HG02870 (cell line): ENCODE measurements around the gene SLC4A2.
"Not testable (repeated sequence)": the region's sequence is repeated elsewhere in the genome, so short reads cannot be mapped to it uniquely, and the experiment has no call there.

Experiments
- ATAC-seq: cut with Tn5 transposase; IDR thresholded peaks from one replicate; pipeline ENCODE4 v1.9.1; 2021; ENCODE audit warnings: mild to moderate bottlenecking, moderate library complexity; ENCODE audit not compliant: unreplicated experiment

SLC4A2 gene

DNA sequence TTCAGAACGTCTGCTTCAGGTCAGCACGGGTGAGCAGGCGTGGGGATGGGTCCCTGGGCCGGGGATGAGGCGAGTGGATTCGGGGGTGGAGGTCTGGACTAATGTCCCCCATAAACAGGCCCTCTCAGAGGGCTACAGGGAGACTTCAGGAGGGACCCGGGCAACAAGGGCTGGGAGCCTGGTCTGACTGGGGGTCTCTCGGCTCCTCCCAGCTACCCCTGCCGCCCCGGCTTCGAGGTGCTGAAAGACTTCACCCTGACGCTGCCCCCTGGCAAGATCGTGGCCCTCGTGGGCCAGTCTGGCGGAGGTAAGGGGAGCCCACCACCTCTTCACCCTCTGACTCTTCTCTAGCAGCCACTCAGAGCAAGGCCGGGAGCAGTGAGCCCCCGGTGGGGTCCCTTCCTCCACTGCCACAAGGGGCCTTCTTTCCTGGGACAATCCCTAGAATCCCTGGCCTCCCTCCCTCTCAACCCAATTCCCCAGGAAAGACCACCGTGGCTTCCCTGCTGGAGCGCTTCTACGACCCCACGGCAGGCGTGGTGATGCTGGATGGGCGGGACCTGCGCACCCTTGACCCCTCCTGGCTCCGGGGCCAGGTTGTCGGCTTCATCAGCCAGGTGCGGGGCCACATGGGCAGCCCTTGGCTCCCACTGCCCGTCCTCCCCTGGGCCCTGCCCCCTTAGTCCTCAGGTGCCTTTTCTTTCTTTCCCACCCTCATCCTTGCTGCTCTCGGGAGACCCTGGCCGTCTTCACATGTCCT is 18.6 kb upstream of the SLC4A2 start:
- no peak for ATAC-seq

DNA sequence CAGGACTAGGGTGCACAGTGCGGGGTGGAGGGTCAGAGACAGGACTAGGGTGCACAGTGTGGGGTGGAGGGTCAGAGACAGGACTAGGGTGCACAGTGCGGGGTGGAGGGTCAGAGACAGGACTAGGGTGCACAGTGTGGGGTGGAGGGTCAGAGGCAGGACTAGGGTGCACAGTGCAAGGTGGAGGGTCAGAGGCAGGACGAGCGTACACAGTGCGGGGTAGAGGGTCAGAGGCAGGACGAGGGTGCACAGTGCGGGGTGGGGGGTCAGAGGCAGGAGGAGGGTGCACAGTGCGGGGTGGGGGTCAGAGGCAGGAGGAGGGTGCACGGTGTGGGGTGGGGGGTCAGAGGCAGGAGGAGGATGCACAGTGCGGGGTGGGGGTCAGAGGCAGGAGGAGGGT is 15.9 kb upstream of the SLC4A2 start:
- not testable (repeated sequence) for ATAC-seq

DNA sequence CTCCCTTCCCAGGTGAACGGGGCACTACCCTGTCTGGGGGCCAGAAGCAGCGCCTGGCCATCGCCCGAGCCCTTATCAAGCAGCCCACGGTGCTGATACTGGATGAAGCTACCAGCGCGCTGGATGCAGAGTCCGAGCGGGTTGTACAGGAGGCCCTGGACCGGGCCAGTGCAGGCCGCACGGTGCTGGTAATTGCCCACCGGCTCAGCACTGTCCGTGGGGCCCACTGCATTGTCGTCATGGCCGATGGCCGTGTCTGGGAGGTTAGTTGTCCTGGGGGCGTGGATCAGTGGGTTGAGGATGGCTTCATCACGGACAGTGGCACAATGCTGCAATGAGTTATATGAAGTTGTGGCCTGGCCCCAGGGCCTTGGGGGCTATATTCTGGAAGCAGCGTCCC is 15.4 kb upstream of the SLC4A2 start:
- ATAC-seq = no peak

DNA sequence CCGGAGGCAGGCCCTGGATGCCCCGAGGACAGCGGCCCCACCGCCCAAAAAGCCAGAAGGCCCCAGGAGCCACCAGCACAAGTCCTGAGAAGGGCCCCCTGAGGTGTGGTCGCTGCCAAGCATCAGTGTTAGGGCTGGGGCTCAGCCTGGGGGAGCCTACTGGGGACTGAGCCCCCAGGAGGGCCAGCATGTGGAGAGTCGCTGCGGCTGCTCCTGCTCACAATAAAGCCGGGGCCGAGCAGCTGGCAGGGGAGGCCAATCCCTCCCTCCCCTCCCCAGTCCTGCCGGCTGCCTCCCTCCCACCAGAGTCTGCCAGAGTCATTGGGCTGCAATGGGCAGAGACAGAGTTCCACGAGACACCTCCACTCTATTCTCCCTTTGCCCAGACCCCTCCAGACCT is 14.1 kb upstream of the SLC4A2 start:
- no peak for ATAC-seq

DNA sequence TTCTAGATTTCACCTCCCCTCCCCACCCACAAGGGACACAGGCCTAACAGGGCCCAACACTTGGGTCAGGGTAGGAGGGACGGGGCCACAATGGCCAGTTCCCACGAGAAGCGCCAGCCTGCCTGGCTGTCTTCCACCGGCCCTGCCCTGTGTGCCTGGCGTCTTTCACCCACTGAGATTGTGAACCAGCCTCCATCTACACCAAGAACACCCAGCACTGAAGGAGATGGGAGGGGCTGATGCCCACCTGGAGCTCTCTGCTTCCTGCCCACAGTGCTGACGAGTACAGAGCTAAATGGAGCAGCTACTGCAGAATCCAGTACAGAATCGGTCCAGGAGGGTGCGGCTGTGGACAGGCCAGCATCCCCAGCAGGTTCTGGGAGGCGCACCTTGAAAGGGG is 13.4 kb upstream of the SLC4A2 start:
- no peak for ATAC-seq

GRCh38 chr7:151046603-151047573 is 12.5 kb upstream of the SLC4A2 start:
- no peak for ATAC-seq

GRCh38 chr7:151047976-151048815 is 11.2 kb upstream of the SLC4A2 start, which contains the start of gene ASIC3:
TSS of gene ASIC3 (plus strand) at chr7:151048531. CDS start at chr7:151048886, 355 bp downstream.
- no peak for ATAC-seq

- no peak for ATAC-seq
Measured at GRCh38 chr7:151048911-151049463, 10.4 kb upstream of the SLC4A2 start.

GRCh38 chr7:151051108-151051507 is 8.3 kb upstream of the SLC4A2 start:
- ATAC-seq = no peak

- ATAC-seq = no peak
Measured at GRCh38 chr7:151053096-151053495, 6.3 kb upstream of the SLC4A2 start.

DNA sequence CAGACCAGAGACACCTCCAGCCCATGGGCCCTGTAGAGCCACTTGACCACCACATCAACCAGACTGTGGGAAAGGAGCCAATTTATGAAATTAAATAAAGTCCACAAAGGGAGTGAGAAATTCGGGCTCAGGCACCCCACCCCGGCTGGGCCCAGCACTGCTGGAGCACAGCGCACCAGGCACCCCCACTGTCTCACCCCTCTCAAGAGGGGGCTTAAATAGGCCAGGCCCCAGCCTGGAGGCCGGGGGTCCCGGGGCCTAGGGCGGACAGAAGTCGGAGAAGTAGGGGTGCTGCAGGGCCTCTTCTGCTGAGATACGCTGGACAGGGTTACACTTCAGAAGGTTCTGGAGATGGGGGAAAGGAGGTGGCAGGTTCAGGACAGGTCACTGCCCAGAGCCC is 5.6 kb upstream of the SLC4A2 start:
- no peak for ATAC-seq

- ATAC-seq = no peak
Measured at GRCh38 chr7:151056283-151056665, 3.1 kb upstream of the SLC4A2 start.

GRCh38 chr7:151056666-151057505 is 2.5 kb upstream of the SLC4A2 start:
- ATAC-seq = no peak

DNA sequence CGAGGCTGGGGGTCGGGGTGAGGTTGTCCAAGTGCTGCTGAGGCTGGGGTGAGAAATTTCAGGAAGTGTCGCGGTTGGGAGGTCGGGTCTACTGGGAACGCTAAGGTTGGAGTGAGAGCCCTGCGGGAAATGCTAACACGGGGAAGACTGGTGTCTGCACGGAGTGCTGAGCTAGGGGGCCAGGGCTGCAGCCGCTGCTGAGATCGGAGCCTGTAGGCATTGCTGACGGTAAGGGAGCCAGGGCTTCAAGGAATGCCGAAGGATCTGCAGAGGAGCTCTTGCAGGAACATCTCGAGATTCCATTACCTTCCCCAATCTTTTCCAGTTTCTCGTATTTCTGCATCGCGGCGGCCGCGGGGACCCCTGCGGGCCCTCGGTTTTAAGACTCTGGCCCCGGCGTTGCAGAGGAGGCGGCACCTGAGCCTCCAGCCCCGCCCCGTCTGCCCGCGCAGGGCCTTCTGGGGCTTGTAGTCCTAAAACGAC is 1.8 kb upstream of the SLC4A2 start, which contains the start of gene CDK5:
Gene CDK5 (minus strand): TSS at position 392 of the 483 bp plus-strand sequence. CDS start 49 bp downstream, at position 343.
- peak; percentile 9 for ATAC-seq

DNA sequence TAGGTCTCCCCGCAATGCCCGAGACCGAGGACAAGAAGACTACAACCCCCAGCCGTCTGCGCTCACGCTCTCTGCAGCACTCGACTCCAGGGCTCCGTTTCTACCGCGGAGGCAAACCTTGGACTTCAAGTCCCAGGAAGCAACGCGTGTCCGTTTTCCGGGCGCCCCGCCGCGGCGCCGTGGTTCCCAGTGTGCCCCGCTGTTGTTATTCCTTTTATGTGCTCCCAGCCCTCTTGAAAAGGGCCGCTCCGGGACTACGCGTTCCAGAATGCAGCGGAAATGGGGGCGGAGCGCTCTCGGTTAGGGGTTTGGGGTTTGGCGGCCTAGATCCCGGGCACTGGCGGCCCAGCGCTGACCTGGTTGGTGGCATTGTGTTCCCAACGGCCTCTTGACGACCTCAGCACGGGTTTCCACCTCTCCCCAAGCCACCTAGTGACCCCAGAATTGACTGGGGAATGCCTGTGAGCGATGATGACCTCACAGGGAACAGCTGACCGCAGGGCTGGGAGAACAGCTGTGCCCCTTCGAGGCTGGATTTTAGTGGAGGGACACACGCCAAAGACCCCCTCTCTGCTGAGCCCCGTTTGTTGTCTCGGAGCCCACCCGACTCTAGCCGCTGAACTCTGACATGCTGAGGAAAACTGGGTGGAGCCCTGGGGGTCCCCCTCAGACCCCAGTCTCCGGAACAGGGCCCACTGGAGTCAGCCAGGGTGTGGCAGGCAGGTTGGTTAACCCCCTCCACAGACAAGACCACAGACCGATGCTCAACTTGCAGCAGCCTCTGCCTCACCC is 1.2 kb upstream of the SLC4A2 start:
- peak; percentile 89 for ATAC-seq

DNA sequence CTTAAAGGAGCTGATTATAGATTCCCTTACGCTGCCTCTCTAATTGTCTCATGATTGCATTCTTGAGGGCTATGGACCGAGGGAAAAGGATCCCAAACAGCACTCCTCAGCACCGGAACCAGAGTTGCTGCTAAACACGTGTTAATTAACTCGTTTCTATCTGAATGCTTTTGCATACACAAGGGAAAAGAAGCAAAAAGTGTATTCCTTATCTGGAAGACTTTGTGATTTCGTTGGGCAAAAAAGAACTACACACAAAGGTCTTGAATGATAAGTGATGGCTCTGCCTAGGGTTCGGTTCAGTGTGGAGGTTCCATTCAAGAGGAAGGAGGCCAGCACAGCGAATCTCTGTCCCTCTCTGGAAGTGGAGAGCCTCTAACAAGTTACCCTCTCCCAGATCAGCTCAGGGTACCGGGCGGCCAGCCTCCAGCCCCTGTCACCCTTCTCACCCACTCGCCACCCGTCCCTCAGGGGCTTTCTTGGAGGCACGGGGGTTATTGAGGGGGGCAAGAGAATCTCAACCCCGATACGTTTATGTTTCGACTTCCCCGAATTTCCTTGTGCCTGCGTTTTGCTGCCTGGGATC is 515 bp upstream of the SLC4A2 start:
- no peak for ATAC-seq

- ATAC-seq = no peak
Measured at GRCh38 chr7:151060113-151060415, 675 bp downstream of the SLC4A2 start.

DNA sequence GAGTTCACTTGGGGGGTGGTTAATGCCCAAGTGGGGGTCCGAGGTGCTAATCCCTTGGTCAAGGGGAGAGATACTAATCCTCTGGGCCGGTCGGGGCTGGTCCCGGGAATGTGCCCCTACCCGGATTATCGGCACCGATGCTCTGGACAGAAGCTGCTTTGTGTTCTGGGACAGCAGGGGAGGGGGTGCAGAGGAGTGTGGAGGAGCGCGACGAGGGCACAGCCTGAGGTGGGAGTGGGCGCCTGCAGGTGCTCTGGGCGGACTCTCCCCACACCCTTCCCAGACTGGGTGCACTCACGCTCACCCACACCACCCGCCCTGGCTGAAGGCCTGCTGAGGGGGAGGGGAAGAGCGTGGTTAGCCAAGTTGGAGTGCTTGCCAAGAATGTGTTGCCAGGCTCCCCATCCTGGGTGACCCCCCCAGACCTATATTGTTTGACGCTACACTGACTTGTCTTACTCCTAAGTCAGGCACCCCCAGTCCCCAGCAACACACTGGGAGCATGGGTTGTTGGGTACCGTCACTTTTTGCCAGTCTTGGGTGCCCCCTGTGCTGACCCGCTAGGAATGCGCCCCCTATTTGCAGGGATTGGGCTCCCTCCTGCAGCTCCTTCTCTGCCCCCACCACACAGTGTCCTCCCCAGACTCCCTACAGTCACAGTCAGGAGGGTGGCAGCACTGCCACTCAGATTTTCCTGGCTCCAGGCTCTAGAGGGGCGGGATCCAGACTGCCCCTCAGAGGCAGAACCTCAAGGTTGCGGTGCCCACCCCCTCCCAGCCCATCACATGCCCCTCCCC is 1.2 kb downstream of the SLC4A2 start:
- no peak for ATAC-seq
